ENCODE results near the gene SKAP1. TPM values are rescaled to one million over a fixed set of nuclear protein-coding genes. Genes with fewer than 3 reads are reported as not detected.
"Not testable (repeated sequence)": the region's sequence is repeated elsewhere in the genome, so short reads cannot be mapped to it uniquely, and the experiment has no call there.

The SKAP1 gene
- total and polyA plus RNA-seq, 4 donors, result 4.4 to 36.1 (median 24.7) TPM

GRCh38 chr17:48195910-48196309 is 234.1 kb downstream of the SKAP1 start:
- Histone ChIP-seq H3K36me3 (ENCODE audit: control insufficient read depth, insufficient read depth, low read length) (no peaks in the 10 kb centered on the region), H3K27me3 (ENCODE audit: control insufficient read depth, insufficient read depth, low read length) (no peaks in the 10 kb centered on the region), H3K9me3 (ENCODE audit: control insufficient read depth, insufficient read depth, low read length) (no peaks in the 10 kb centered on the region), H3K4me3 (ENCODE audit: low read depth, low read length) (no peak overlapping the region), H3K4me1 (ENCODE audit: control insufficient read depth, insufficient read depth, low read length) (peaks cover 2% of the 10 kb centered on the region), H3K27ac (ENCODE audit: low read depth, low read length) (no peak overlapping the region)
- no peak for DNase-seq (ENCODE audit: low read depth in 4 of 6, low spot score in 6 of 6)

DNA sequence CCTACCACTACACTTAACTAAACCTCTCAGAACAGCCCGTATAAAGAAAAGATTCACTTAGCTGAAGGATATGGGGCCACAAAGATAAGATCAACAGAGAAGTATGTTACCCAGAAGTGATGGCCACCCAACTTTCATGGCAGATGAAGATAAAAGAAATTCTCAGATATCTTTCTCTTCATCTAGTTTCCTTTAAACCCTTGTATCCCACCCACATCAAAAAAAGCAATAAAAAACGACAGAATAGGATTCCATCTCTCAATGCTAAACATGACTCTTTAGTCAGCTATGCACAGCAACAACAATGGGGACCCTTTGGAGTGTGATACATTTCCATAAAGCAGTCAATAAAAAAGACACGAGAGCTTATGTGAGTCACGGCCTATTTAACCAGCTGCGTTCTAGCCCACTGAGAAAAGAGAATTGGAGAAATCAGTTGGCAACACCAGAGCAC is 235.9 kb downstream of the SKAP1 start:
- Histone ChIP-seq H3K27me3 (ENCODE audit: control insufficient read depth, insufficient read depth, low read length) (no peaks in the 10 kb centered on the region), H3K9me3 (ENCODE audit: control insufficient read depth, insufficient read depth, low read length) (no peaks in the 10 kb centered on the region), H3K27ac (ENCODE audit: low read depth, low read length) (no peak overlapping the region), H3K4me3 (ENCODE audit: low read depth, low read length) (no peak overlapping the region), H3K36me3 (ENCODE audit: control insufficient read depth, insufficient read depth, low read length) (no peaks in the 10 kb centered on the region), H3K4me1 (ENCODE audit: control insufficient read depth, insufficient read depth, low read length) (peaks cover 2% of the 10 kb centered on the region)
- WGBS (ENCODE audit: insufficient coverage), result 30% methylated on average over 4 of the region's 5 CpGs
- peak in 1 of 6 donors; percentile 65 for DNase-seq (ENCODE audit: low read depth in 4 of 6, low spot score in 6 of 6)

- peak in 1 of 6 donors; percentile 88 for DNase-seq (ENCODE audit: low read depth in 4 of 6, low spot score in 6 of 6)
- WGBS (ENCODE audit: insufficient coverage), result 20% methylated on average over 1 of the region's 4 CpGs
These were observed 237.7 kb downstream of the SKAP1 start for GRCh38 chr17:48192321-48192731.

DNA sequence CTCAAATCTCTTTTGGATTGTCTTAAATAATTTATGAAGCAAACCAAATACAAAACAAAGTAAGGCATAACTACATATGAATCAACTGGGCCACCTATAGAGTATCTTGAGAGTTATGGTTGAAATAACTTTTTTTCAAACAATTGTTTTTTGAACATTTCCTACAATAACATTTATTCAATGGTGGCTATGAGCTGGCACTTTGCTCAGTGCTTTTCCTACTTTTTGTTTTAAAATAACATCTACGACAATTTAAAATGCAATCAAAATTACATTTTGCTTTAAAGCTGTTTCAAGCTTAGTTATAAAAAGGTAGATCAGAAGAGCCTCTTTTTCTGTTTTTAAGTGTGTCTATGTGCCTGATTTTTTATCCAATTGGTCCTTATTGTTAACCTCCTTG is 238.7 kb downstream of the SKAP1 start:
- Histone ChIP-seq H3K4me3 (ENCODE audit: low read depth, low read length) (no peak overlapping the region), H3K36me3 (ENCODE audit: control insufficient read depth, insufficient read depth, low read length) (no peaks in the 10 kb centered on the region), H3K27me3 (ENCODE audit: control insufficient read depth, insufficient read depth, low read length) (no peaks in the 10 kb centered on the region), H3K27ac (ENCODE audit: low read depth, low read length) (no peak overlapping the region), H3K4me1 (ENCODE audit: control insufficient read depth, insufficient read depth, low read length) (peaks cover 2% of the 10 kb centered on the region), H3K9me3 (ENCODE audit: control insufficient read depth, insufficient read depth, low read length) (no peaks in the 10 kb centered on the region)
- DNase-seq (ENCODE audit: low read depth in 4 of 6, low spot score in 6 of 6), result no peak
- no CpG with 5 or more reads among the region's 1 CpG for WGBS (ENCODE audit: insufficient coverage)

More at GRCh38 chr17:48192321-48192731, 237.7 kb downstream of the SKAP1 start:
- Histone ChIP-seq H3K9me3 (ENCODE audit: control insufficient read depth, insufficient read depth, low read length) (no peaks in the 10 kb centered on the region), H3K27ac (ENCODE audit: low read depth, low read length) (no peak overlapping the region), H3K4me1 (ENCODE audit: control insufficient read depth, insufficient read depth, low read length) (peaks cover 2% of the 10 kb centered on the region), H3K36me3 (ENCODE audit: control insufficient read depth, insufficient read depth, low read length) (no peaks in the 10 kb centered on the region), H3K4me3 (ENCODE audit: low read depth, low read length) (no peak overlapping the region), H3K27me3 (ENCODE audit: control insufficient read depth, insufficient read depth, low read length) (no peaks in the 10 kb centered on the region)

- DNase-seq (ENCODE audit: low read depth in 4 of 6, low spot score in 6 of 6), result no peak
- 96% methylated on average over 3 of the region's 8 CpGs for WGBS (ENCODE audit: insufficient coverage)
- H3K27me3 ChIP-seq (ENCODE audit: control insufficient read depth, insufficient read depth, low read length), result no peaks in the 10 kb centered on the region
These were observed 239.1 kb downstream of the SKAP1 start for GRCh38 chr17:48190871-48191270.

GRCh38 chr17:48187872-48188608 is 242.0 kb downstream of the SKAP1 start:
- Histone ChIP-seq H3K36me3 (ENCODE audit: control insufficient read depth, insufficient read depth, low read length) (no peaks in the 10 kb centered on the region), H3K27ac (ENCODE audit: low read depth, low read length) (no peak overlapping the region), H3K9me3 (ENCODE audit: control insufficient read depth, insufficient read depth, low read length) (no peaks in the 10 kb centered on the region), H3K27me3 (ENCODE audit: control insufficient read depth, insufficient read depth, low read length) (no peaks in the 10 kb centered on the region), H3K4me1 (ENCODE audit: control insufficient read depth, insufficient read depth, low read length) (peaks cover 2% of the 10 kb centered on the region), H3K4me3 (ENCODE audit: low read depth, low read length) (no peak overlapping the region)
- DNase-seq (ENCODE audit: low read depth in 4 of 6, low spot score in 6 of 6), result no peak
- WGBS (ENCODE audit: insufficient coverage), result 70% methylated on average over 2 of the region's 3 CpGs

More at GRCh38 chr17:48190871-48191270, 239.1 kb downstream of the SKAP1 start:
- no peak overlapping the region for H3K27ac ChIP-seq (ENCODE audit: low read depth, low read length)
- H3K9me3 ChIP-seq (ENCODE audit: control insufficient read depth, insufficient read depth, low read length), result no peaks in the 10 kb centered on the region
- H3K4me1 ChIP-seq (ENCODE audit: control insufficient read depth, insufficient read depth, low read length), result peaks cover 2% of the 10 kb centered on the region
- H3K36me3 ChIP-seq (ENCODE audit: control insufficient read depth, insufficient read depth, low read length), result no peaks in the 10 kb centered on the region
- H3K4me3 ChIP-seq (ENCODE audit: low read depth, low read length), result no peak overlapping the region

DNA sequence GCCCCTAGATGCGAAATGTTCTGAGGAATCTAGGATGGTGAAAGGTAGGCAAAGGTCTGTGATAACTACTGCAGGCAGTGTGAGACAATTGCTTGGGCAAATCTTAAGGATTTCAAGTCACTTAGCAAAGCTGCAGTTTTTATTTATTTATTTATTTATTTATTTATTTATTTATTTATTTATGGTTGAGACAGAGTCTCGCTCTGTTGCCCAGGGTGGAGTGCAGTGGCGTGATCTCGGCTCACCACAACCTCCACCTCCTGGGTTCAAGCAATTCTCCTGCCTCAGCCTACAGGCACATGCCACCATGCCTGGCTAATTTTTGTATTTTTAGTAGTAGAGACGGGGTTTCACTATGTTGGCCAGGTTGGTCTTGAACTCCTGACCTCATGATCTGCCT is 243.7 kb downstream of the SKAP1 start:
- H3K27ac ChIP-seq (ENCODE audit: low read depth, low read length); H3K4me1 ChIP-seq (ENCODE audit: control insufficient read depth, insufficient read depth, low read length): not testable (repeated sequence)
- no CpG with 5 or more reads among the region's 5 CpGs for WGBS (ENCODE audit: insufficient coverage)

DNA sequence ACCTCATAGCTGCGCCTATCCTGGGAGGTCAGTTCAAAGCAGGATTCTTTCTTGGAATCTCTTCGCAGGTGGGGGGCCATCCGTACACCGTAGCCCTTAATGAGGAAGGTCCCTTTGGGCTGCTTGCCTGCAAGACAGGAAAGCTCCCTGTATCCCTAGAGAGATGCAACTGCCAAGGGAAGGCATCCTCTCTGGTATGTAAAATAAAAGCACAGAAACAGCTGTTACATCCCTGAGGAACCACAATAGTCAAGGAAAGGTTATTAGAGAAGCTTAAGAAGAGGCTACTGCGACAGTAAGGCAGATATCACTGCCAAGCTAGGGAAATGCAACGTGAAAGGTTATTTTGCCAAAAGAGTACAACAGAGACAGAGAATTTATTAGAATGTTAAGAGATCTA is 245.3 kb downstream of the SKAP1 start:
- H3K4me3 ChIP-seq (ENCODE audit: low read depth, low read length), result no peak overlapping the region
- no peaks in the 10 kb centered on the region for H3K4me1 ChIP-seq (ENCODE audit: control insufficient read depth, insufficient read depth, low read length)
- H3K27me3 ChIP-seq (ENCODE audit: control insufficient read depth, insufficient read depth, low read length), result no peaks in the 10 kb centered on the region
- H3K9me3 ChIP-seq (ENCODE audit: control insufficient read depth, insufficient read depth, low read length), result no peaks in the 10 kb centered on the region
- 53% methylated on average over 5 of the region's 6 CpGs for WGBS (ENCODE audit: insufficient coverage)
- peak in 1 of 6 donors; percentile 83 for DNase-seq (ENCODE audit: low read depth in 4 of 6, low spot score in 6 of 6)
- no peak overlapping the region for H3K27ac ChIP-seq (ENCODE audit: low read depth, low read length)
- no peaks in the 10 kb centered on the region for H3K36me3 ChIP-seq (ENCODE audit: control insufficient read depth, insufficient read depth, low read length)

More for the DNA sequence above, 243.7 kb downstream of the SKAP1 start:
- H3K27me3 ChIP-seq (ENCODE audit: control insufficient read depth, insufficient read depth, low read length); DNase-seq (ENCODE audit: low read depth in 4 of 6, low spot score in 6 of 6); H3K36me3 ChIP-seq (ENCODE audit: control insufficient read depth, insufficient read depth, low read length); H3K4me3 ChIP-seq (ENCODE audit: low read depth, low read length); H3K9me3 ChIP-seq (ENCODE audit: control insufficient read depth, insufficient read depth, low read length): not testable (repeated sequence)

- Histone ChIP-seq H3K9me3 (ENCODE audit: control insufficient read depth, insufficient read depth, low read length) (no peaks in the 10 kb centered on the region), H3K27me3 (ENCODE audit: control insufficient read depth, insufficient read depth, low read length) (no peaks in the 10 kb centered on the region), H3K27ac (ENCODE audit: low read depth, low read length) (no peak overlapping the region), H3K36me3 (ENCODE audit: control insufficient read depth, insufficient read depth, low read length) (no peaks in the 10 kb centered on the region), H3K4me1 (ENCODE audit: control insufficient read depth, insufficient read depth, low read length) (no peaks in the 10 kb centered on the region), H3K4me3 (ENCODE audit: low read depth, low read length) (no peak overlapping the region)
- peak in 1 of 6 donors; percentile 90 for DNase-seq (ENCODE audit: low read depth in 4 of 6, low spot score in 6 of 6)
- WGBS (ENCODE audit: insufficient coverage), result no CpG with 5 or more reads among the region's 1 CpG
These were observed 248.4 kb downstream of the SKAP1 start for GRCh38 chr17:48181653-48182052.
